ENCODE data around the gene FAM24B.
"Not testable (repeated sequence)": the region's sequence is repeated elsewhere in the genome, so short reads cannot be mapped to it uniquely, and the experiment has no call there.

FAM24B gene

DNA sequence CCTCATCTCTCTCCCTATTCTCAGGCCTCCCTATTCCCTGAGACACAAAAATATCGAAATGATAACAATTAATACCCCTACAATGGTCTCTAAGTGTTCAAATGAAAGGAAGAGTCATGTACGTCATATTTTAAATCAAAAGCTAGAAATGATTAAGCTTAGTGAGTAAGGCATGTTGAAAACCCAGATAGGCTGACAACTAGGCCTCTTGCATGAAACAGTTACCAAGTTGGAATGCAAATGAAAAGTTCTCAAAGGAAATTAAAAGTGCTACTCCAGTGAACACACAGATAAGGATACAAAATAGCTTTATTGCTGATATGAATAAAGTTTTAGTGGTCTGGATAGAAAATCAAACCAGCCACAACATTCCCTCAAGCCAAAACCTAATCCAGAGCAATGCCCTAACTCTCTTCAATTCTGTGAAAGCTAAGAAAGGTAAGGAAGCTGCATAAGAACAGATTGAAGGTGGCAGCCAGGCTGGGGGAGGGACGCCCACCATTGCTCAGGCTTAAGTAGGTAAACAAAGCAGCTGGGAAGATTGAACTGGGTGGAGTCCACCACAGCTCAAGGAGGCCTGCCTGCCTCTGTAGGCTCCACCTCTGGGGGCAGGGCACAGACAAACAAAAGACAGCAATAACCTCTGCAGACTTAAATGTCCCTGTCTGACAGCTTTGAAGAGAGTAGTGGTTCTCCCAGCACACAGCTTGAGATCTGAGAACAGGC lies 12.5 kb downstream of the FAM24B start:
- not testable (repeated sequence) for H3K27me3 Mint-ChIP-seq, H3K27ac Mint-ChIP-seq, H3K9me3 Mint-ChIP-seq, H3K4me3 Mint-ChIP-seq
- H3K36me3 Mint-ChIP-seq (ENCODE audit: low read depth) = peaks cover 34% of the 10 kb centered on the region
- peaks cover 42% of the 10 kb centered on the region for H3K4me1 Mint-ChIP-seq (ENCODE audit: low read depth)

- Mint-ChIP-seq H3K36me3 (ENCODE audit: low read depth) (peaks cover 25% of the 10 kb centered on the region), H3K4me1 (ENCODE audit: low read depth) (peaks cover 40% of the 10 kb centered on the region), H3K27me3 (no peaks in the 10 kb centered on the region)
Observed at GRCh38 chr10:122864901-122865300, 14.5 kb downstream of the FAM24B start.

DNA sequence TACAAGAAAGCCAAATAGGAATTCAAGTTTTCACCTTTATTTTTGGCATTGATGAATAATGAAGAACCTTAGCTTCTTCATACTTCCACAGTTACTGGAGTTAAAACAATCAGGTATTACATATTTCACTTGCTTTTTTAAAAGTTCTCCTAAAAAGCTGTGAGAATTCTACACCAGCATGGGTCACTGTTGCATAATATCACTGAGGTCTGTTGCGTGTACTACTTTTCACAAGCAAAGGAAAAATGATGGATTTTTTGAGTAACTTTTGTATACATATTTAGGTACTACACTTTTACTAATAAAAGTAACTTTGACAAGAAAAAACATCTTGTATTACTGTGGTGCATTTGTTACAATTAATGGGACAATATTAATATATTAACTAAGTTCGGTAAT lies 15.2 kb downstream of the FAM24B start:
- Mint-ChIP-seq H3K27ac (no peak overlapping the region), H3K27me3 (no peaks in the 10 kb centered on the region), H3K4me3 (no peak overlapping the region), H3K36me3 (ENCODE audit: low read depth) (peaks cover 18% of the 10 kb centered on the region), H3K9me3 (peaks cover 4% of the 10 kb centered on the region), H3K4me1 (ENCODE audit: low read depth) (peaks cover 36% of the 10 kb centered on the region)

More at GRCh38 chr10:122864901-122865300, 14.5 kb downstream of the FAM24B start:
- no peak overlapping the region for H3K27ac Mint-ChIP-seq
- no peak overlapping the region for H3K4me3 Mint-ChIP-seq
- H3K9me3 Mint-ChIP-seq = peaks cover 4% of the 10 kb centered on the region

GRCh38 chr10:122863216-122864193 lies 15.9 kb downstream of the FAM24B start:
- no peak overlapping the region for H3K4me3 Mint-ChIP-seq
- no peaks in the 10 kb centered on the region for H3K27me3 Mint-ChIP-seq
- H3K36me3 Mint-ChIP-seq (ENCODE audit: low read depth) = peaks cover 21% of the 10 kb centered on the region
- no peak overlapping the region for H3K27ac Mint-ChIP-seq
- peaks cover 32% of the 10 kb centered on the region for H3K4me1 Mint-ChIP-seq (ENCODE audit: low read depth)
- peaks cover 4% of the 10 kb centered on the region for H3K9me3 Mint-ChIP-seq

DNA sequence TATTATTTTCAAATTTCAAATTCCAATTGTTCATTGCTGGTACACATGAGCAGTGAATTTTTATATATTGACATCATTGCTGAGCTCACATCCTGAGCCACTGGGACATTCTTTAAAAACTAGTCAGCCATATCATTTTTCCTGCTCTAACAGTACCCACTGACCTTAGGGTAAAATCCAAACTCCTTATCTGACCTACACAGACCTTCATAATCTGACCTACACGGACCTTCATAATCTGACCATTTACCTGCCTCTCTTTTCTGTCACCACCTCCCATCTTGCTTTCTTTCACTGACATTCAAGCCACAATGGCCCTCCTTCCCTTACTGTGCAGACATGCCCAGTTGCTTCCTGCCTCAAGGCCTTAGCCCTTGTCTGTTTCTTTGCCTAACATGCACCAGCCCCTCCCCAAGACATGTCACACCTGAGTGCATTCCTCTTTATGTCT lies 17.6 kb downstream of the FAM24B start:
- Mint-ChIP-seq H3K27ac (no peak overlapping the region), H3K9me3 (no peaks in the 10 kb centered on the region), H3K4me3 (no peak overlapping the region), H3K27me3 (no peaks in the 10 kb centered on the region), H3K36me3 (ENCODE audit: low read depth) (peaks cover 20% of the 10 kb centered on the region), H3K4me1 (ENCODE audit: low read depth) (peaks cover 18% of the 10 kb centered on the region)

GRCh38 chr10:122859527-122859926 lies 19.9 kb downstream of the FAM24B start:
- Mint-ChIP-seq H3K4me3 (no peak overlapping the region), H3K36me3 (ENCODE audit: low read depth) (peaks cover 32% of the 10 kb centered on the region), H3K4me1 (ENCODE audit: low read depth) (peaks cover 19% of the 10 kb centered on the region), H3K27me3 (no peaks in the 10 kb centered on the region), H3K9me3 (no peaks in the 10 kb centered on the region), H3K27ac (no peak overlapping the region)

- H3K4me1 Mint-ChIP-seq (ENCODE audit: low read depth) = peaks cover 29% of the 10 kb centered on the region
- H3K27me3 Mint-ChIP-seq, H3K4me3 Mint-ChIP-seq: not testable (repeated sequence)
Observed at GRCh38 chr10:122858042-122858441, 21.3 kb downstream of the FAM24B start.

DNA sequence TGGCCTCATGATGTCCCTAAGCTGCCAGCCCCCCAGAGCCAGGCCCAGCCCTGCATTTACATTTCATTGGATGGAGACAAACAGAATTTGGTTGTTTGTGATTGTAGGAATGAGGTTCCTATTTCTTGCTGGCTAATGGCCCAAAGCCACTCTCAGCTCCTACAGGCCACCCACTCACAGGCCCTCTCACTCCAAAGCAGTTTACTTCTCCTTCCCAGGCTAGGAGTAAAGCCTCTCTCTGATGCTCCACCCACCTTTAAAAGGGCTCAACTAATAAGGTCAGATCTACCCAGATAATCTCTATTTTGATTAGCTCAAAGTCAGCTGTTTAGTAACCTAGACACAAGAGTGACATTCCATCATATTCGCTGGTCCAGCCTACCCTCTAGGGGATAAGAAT lies 22.5 kb downstream of the FAM24B start:
- Mint-ChIP-seq H3K4me1 (ENCODE audit: low read depth) (peaks cover 24% of the 10 kb centered on the region), H3K9me3 (peaks cover 4% of the 10 kb centered on the region)

More at GRCh38 chr10:122858042-122858441, 21.3 kb downstream of the FAM24B start:
- not testable (repeated sequence) for H3K9me3 Mint-ChIP-seq, H3K27ac Mint-ChIP-seq
- peaks cover 47% of the 10 kb centered on the region for H3K36me3 Mint-ChIP-seq (ENCODE audit: low read depth)

GRCh38 chr10:122855745-122856144 lies 23.6 kb downstream of the FAM24B start:
- H3K4me1 Mint-ChIP-seq (ENCODE audit: low read depth) = peaks cover 21% of the 10 kb centered on the region

More for the DNA sequence above, 22.5 kb downstream of the FAM24B start:
- H3K27me3 Mint-ChIP-seq = no peaks in the 10 kb centered on the region
- peaks cover 55% of the 10 kb centered on the region for H3K36me3 Mint-ChIP-seq (ENCODE audit: low read depth)
- no peak overlapping the region for H3K27ac Mint-ChIP-seq
- H3K4me3 Mint-ChIP-seq = no peak overlapping the region

DNA sequence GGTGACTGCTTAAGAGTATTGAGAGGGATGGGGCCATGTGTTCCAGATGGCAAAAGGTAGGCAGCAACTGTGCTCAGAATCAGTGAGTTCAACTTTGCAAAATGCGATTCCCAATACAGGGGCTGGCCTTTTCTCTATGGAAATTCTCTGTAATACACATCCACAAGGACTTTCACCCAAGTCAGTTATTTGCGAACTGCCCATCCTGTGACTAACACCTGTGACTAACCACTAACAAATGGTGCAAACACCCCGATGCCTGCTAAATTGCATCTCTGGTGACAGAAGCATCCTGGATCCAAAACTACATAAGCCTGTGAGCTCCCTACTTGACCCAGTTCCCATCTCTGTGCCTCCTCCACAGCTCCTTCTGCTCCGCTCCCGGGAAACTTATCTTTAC lies 24.7 kb downstream of the FAM24B start:
- Mint-ChIP-seq H3K36me3 (ENCODE audit: low read depth) (peaks cover 75% of the 10 kb centered on the region), H3K4me3 (no peak overlapping the region)

More at GRCh38 chr10:122855745-122856144, 23.6 kb downstream of the FAM24B start:
- Mint-ChIP-seq H3K36me3 (ENCODE audit: low read depth) (peaks cover 64% of the 10 kb centered on the region), H3K27me3 (no peaks in the 10 kb centered on the region), H3K27ac (no peak overlapping the region), H3K4me3 (no peak overlapping the region), H3K9me3 (peaks cover 4% of the 10 kb centered on the region)

GRCh38 chr10:122853665-122854313 lies 25.6 kb downstream of the FAM24B start:
- Mint-ChIP-seq H3K27ac (peak overlapping the region; percentile 31), H3K4me1 (ENCODE audit: low read depth) (peaks cover 21% of the 10 kb centered on the region), H3K4me3 (no peak overlapping the region), H3K36me3 (ENCODE audit: low read depth) (peaks cover 73% of the 10 kb centered on the region), H3K9me3 (peaks cover 4% of the 10 kb centered on the region), H3K27me3 (no peaks in the 10 kb centered on the region)

More for the DNA sequence above, 24.7 kb downstream of the FAM24B start:
- peaks cover 4% of the 10 kb centered on the region for H3K9me3 Mint-ChIP-seq
- H3K4me1 Mint-ChIP-seq (ENCODE audit: low read depth) = peaks cover 21% of the 10 kb centered on the region
- no peak overlapping the region for H3K27ac Mint-ChIP-seq
- no peaks in the 10 kb centered on the region for H3K27me3 Mint-ChIP-seq

GRCh38 chr10:122852261-122852660 lies 27.1 kb downstream of the FAM24B start:
- Mint-ChIP-seq H3K27me3 (no peaks in the 10 kb centered on the region), H3K27ac (no peak overlapping the region)

DNA sequence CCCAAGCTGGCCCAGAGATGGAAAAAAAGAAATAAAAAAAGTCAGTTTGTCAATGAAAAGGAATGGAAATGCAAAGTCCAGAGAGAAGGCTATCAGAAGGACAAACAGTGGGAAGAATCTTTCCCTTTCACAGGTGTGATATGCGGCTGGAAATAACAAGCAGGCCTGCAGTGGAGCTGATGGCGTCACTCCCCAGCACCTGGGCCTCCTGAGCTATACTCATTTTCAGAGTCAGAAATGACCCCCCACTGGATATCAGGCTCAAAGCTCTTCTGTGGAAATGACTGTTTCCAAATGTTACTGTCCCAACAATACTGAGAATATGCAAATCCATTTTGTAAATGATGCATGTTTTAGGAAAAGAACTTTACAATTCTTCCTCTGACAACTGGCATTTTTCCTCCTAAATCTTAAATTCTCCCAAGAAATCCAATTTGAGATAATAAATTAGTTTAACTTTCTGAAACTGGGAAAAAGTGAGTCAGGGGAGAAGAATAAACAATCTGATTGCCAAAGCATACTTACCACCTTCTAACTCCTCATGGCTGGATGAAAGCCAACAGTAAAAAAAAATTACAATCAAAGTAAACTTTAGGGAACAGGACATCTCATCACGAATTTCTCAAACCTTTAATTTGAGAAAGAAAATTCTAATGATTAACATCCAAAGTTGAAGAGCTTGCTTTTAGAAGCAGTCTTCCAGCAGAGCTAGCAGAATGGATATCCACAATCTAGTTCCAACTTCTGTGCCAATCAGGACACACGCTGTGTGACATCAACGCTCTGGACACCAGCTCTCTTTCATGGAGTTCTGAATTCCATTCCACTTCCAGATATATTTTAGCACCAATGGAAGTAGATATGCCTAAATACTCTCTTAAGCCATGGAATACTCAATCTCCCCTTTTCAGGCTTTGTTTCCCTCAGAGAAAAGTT lies 28.4 kb downstream of the FAM24B start:
- Mint-ChIP-seq H3K27ac (no peak overlapping the region), H3K4me3 (no peak overlapping the region), H3K36me3 (ENCODE audit: low read depth) (peaks cover 77% of the 10 kb centered on the region), H3K27me3 (no peaks in the 10 kb centered on the region), H3K9me3 (peaks cover 11% of the 10 kb centered on the region), H3K4me1 (ENCODE audit: low read depth) (peaks cover 21% of the 10 kb centered on the region)

More at GRCh38 chr10:122852261-122852660, 27.1 kb downstream of the FAM24B start:
- peaks cover 4% of the 10 kb centered on the region for H3K9me3 Mint-ChIP-seq
- no peak overlapping the region for H3K4me3 Mint-ChIP-seq
- H3K4me1 Mint-ChIP-seq (ENCODE audit: low read depth) = peaks cover 21% of the 10 kb centered on the region
- H3K36me3 Mint-ChIP-seq (ENCODE audit: low read depth) = peaks cover 73% of the 10 kb centered on the region
